GM12874 (cell line): Measurements from ENCODE around the gene LRRC59.

Source experiments
- TF ChIP-seq, protein P1 (sequence below): IDR thresholded peaks from 2 replicates; pipeline ENCODE4 v1.5.1; 2011; ENCODE audit warnings: low read depth, mild to moderate bottlenecking, control low read depth, low read length, moderate library complexity; ENCODE audit not compliant: insufficient read depth

The LRRC59 gene

GRCh38 chr17:50422738-50423137 is 25.4 kb upstream of the LRRC59 start:
- TF ChIP-seq, protein P1, sequence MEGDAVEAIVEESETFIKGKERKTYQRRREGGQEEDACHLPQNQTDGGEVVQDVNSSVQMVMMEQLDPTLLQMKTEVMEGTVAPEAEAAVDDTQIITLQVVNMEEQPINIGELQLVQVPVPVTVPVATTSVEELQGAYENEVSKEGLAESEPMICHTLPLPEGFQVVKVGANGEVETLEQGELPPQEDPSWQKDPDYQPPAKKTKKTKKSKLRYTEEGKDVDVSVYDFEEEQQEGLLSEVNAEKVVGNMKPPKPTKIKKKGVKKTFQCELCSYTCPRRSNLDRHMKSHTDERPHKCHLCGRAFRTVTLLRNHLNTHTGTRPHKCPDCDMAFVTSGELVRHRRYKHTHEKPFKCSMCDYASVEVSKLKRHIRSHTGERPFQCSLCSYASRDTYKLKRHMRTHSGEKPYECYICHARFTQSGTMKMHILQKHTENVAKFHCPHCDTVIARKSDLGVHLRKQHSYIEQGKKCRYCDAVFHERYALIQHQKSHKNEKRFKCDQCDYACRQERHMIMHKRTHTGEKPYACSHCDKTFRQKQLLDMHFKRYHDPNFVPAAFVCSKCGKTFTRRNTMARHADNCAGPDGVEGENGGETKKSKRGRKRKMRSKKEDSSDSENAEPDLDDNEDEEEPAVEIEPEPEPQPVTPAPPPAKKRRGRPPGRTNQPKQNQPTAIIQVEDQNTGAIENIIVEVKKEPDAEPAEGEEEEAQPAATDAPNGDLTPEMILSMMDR: no peak

- TF ChIP-seq, protein P1: no peak
Observed at GRCh38 chr17:50421308-50422051, 24.2 kb upstream of the LRRC59 start.

- TF ChIP-seq, protein P1: no peak
Observed at GRCh38 chr17:50420419-50421112, 23.2 kb upstream of the LRRC59 start.

DNA sequence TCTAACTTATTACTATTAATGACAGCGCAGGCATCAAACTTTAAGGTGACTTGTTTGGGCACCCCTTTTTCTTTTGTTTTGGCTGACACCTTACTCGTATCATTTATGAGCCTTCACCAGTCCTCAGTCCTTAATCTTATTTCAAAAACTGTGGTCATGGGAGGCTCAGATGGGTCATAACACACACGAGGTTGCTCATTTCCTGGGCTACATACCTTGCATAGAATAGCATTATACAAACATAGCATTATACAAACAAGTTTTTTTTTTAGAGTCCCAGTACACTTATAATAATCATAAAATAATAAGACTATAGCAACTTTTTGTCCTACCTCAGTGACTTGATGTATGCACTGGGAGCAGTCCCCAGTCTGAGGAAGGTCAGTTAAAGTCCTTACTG is 17.5 kb upstream of the LRRC59 start:
- TF ChIP-seq, protein P1: no peak

GRCh38 chr17:50412188-50412732 is 14.9 kb upstream of the LRRC59 start:
- TF ChIP-seq, protein P1: no peak

DNA sequence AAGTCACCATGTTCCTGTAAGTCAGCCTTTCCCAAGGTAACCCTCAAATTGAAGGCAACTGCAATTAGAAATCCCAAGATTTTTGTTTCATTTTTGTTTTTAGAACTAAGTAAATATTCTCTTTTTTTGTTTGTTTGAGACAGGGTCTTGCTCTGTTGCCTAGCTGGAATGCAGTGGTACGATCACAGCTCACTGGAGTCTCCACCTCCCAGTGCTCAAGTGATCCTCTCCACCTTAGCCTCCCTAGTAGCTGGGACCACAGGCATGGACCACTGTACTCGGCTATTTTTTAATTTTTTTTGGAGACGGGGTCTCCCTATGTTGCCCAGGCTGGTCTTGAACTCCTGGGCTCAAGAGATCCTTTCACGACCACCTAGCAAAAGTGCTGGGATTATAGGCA is 10.6 kb upstream of the LRRC59 start:
- TF ChIP-seq, protein P1: no peak

DNA sequence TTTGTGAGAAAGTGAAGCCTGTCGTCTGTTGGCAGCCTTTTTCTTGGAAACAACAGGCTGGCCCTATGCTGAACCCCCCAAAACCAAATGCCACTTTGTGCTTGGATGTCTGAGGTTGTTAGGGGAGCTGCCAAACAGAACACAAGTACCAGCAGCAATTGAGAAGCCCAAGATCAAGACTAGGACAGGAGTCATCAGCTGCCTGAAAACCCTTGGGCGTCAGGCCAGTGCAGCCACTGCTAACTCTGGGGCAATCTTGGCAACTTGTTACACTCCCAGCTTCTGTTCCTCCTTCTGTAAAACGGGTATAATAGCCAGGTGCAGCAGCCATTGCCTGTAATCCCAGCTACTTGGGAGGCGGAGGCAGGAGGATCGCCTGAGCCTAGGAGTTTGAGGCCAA is 9.3 kb upstream of the LRRC59 start:
- TF ChIP-seq, protein P1: no peak
